ENCODE data around the gene AQP1. TPM values are rescaled to one million over a fixed set of nuclear protein-coding genes. Genes with fewer than 3 reads are reported as not detected.
A peak's percentile ranks its signal among the peaks of the same experiment; 100 is the strongest.

Gene AQP1
- total and polyA plus RNA-seq, 4 donors = 8.9 to 76.3 (median 23.5) TPM

DNA sequence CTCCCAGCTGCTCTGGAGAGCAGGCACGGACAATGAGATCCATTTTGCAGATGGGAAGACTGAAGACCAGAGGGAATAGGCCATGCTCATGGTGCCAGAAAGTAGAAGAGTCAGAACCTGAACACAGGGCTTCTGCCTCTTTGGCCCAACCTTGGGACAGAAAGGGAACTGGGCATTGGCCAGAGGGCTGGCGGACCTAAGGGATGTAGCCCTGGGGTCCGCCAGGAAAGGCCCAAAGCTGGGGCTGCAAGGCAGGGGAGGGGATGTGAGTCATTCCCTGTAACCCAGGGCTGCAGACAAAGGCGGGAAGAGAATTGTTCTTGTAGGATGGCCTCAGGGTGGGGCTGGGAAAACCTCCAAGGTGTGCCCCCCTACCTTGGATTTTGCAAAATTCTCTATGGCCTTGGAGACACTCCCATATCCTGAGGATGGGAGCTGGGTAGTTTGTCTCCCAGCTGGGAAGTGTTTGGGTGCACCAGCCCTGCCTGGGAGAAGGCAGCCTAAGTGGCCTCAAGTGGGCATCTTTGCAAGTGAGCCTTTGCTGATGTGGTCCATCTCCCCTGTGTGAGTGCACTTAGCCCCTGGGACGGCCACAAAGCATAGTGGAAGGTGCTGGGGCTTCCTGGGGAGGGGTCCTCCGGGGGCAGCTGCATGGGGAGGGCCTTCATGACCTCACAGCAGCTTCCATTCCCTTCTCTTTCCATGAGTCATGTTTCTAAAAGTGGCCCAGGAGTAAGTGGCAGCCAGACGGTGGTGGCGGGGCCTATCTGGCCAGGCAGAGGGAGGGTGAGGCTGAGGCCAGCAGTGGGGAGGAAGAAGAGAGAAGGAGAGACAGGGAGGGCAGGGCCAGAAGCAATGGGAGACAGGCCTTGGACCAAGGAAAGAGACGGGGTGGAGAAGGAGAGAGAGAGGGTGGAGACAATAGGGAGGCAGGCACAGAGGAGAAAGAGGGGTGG, 9.2 kb downstream of the AQP1 start:
- Histone ChIP-seq H3K27ac (ENCODE audit: low read depth in 1 of 2, low read length in 2 of 2) (no peak overlapping the region), H3K9ac (ENCODE audit: low read depth in 1 of 2, low read length in 2 of 2) (no peak overlapping the region), H3K36me3 (ENCODE audit: control insufficient read depth in 4 of 4, insufficient read depth in 3 of 4, low read depth in 1 of 4, low read length in 3 of 4) (no peaks in the 10 kb centered on the region), H3K9me3 (ENCODE audit: control insufficient read depth in 4 of 4, low read length in 3 of 4) (no peaks in the 10 kb centered on the region), H3K4me1 (ENCODE audit: control insufficient read depth in 4 of 4, insufficient read depth in 4 of 4, low read length in 3 of 4) (no peaks in the 10 kb centered on the region), H3K27me3 (ENCODE audit: control insufficient read depth in 4 of 4, insufficient read depth in 4 of 4, low read length in 3 of 4) (no peaks in the 10 kb centered on the region), H3K4me3 (ENCODE audit: low read depth in 1 of 3, low read length in 3 of 3) (no peak overlapping the region)
- 78% methylated on average over 9 of the region's 9 CpGs for WGBS
- DNase-seq (ENCODE audit: low spot score) = peak; percentile 60
- TF ChIP-seq JUND (IDR thresholded peaks at IDR 0.05) = no peak
- TF ChIP-seq, protein P1, sequence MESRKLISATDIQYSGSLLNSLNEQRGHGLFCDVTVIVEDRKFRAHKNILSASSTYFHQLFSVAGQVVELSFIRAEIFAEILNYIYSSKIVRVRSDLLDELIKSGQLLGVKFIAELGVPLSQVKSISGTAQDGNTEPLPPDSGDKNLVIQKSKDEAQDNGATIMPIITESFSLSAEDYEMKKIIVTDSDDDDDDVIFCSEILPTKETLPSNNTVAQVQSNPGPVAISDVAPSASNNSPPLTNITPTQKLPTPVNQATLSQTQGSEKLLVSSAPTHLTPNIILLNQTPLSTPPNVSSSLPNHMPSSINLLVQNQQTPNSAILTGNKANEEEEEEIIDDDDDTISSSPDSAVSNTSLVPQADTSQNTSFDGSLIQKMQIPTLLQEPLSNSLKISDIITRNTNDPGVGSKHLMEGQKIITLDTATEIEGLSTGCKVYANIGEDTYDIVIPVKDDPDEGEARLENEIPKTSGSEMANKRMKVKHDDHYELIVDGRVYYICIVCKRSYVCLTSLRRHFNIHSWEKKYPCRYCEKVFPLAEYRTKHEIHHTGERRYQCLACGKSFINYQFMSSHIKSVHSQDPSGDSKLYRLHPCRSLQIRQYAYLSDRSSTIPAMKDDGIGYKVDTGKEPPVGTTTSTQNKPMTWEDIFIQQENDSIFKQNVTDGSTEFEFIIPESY (IDR thresholded peaks at IDR 0.05) = no peak
- no peak for TF ChIP-seq GABPA (IDR thresholded peaks at IDR 0.05 in 1 of 2, conservative IDR thresholded peaks at IDR 0.05 in 1 of 2)
- no peak for TF ChIP-seq FOXA2 (IDR thresholded peaks at IDR 0.05)
- TF ChIP-seq, protein P2, sequence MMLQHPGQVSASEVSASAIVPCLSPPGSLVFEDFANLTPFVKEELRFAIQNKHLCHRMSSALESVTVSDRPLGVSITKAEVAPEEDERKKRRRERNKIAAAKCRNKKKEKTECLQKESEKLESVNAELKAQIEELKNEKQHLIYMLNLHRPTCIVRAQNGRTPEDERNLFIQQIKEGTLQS (IDR thresholded peaks at IDR 0.05) = no peak
- no peak for TF ChIP-seq HNF4G (IDR thresholded peaks at IDR 0.05)
- no peak for TF ChIP-seq YY1 (IDR thresholded peaks at IDR 0.05)
- no peak for TF ChIP-seq TAF1 (conservative IDR thresholded peaks at IDR 0.05)
- TF ChIP-seq NR2F2 (IDR thresholded peaks at IDR 0.05) = no peak
- no peak for TF ChIP-seq FOXA1 (IDR thresholded peaks at IDR 0.05)
- TF ChIP-seq, protein P3, sequence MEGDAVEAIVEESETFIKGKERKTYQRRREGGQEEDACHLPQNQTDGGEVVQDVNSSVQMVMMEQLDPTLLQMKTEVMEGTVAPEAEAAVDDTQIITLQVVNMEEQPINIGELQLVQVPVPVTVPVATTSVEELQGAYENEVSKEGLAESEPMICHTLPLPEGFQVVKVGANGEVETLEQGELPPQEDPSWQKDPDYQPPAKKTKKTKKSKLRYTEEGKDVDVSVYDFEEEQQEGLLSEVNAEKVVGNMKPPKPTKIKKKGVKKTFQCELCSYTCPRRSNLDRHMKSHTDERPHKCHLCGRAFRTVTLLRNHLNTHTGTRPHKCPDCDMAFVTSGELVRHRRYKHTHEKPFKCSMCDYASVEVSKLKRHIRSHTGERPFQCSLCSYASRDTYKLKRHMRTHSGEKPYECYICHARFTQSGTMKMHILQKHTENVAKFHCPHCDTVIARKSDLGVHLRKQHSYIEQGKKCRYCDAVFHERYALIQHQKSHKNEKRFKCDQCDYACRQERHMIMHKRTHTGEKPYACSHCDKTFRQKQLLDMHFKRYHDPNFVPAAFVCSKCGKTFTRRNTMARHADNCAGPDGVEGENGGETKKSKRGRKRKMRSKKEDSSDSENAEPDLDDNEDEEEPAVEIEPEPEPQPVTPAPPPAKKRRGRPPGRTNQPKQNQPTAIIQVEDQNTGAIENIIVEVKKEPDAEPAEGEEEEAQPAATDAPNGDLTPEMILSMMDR (IDR thresholded peaks at IDR 0.05; ENCODE audit: low read depth, low read length, missing input control) = no peak
- TF ChIP-seq, protein P4, sequence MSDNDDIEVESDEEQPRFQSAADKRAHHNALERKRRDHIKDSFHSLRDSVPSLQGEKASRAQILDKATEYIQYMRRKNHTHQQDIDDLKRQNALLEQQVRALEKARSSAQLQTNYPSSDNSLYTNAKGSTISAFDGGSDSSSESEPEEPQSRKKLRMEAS (IDR thresholded peaks at IDR 0.05) = no peak
- no peak for TF ChIP-seq RAD21 (IDR thresholded peaks at IDR 0.05)
- no peak for TF ChIP-seq RXRA (IDR thresholded peaks at IDR 0.05)
- no peak for TF ChIP-seq HNF4A (conservative IDR thresholded peaks at IDR 0.05)
- TF ChIP-seq, protein P5, sequence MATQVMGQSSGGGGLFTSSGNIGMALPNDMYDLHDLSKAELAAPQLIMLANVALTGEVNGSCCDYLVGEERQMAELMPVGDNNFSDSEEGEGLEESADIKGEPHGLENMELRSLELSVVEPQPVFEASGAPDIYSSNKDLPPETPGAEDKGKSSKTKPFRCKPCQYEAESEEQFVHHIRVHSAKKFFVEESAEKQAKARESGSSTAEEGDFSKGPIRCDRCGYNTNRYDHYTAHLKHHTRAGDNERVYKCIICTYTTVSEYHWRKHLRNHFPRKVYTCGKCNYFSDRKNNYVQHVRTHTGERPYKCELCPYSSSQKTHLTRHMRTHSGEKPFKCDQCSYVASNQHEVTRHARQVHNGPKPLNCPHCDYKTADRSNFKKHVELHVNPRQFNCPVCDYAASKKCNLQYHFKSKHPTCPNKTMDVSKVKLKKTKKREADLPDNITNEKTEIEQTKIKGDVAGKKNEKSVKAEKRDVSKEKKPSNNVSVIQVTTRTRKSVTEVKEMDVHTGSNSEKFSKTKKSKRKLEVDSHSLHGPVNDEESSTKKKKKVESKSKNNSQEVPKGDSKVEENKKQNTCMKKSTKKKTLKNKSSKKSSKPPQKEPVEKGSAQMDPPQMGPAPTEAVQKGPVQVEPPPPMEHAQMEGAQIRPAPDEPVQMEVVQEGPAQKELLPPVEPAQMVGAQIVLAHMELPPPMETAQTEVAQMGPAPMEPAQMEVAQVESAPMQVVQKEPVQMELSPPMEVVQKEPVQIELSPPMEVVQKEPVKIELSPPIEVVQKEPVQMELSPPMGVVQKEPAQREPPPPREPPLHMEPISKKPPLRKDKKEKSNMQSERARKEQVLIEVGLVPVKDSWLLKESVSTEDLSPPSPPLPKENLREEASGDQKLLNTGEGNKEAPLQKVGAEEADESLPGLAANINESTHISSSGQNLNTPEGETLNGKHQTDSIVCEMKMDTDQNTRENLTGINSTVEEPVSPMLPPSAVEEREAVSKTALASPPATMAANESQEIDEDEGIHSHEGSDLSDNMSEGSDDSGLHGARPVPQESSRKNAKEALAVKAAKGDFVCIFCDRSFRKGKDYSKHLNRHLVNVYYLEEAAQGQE (IDR thresholded peaks at IDR 0.05) = no peak
- no peak for TF ChIP-seq SP1 (IDR thresholded peaks at IDR 0.05)
- TF ChIP-seq EGR1 (IDR thresholded peaks at IDR 0.05; ENCODE audit: low read depth in 2 of 2) = no peak
